ENCODE measurements around the gene RAF1. TPM values are rescaled to one million over a fixed set of nuclear protein-coding genes. Genes with fewer than 3 reads are reported as not detected.

Gene RAF1
- total and polyA plus RNA-seq, 4 donors = 41.4 to 182 (median 80.5) TPM

GRCh38 chr3:12568747-12569146, 95.2 kb downstream of the RAF1 start:
- H3K4me1 ChIP-seq (ENCODE audit: control insufficient read depth in 5 of 5, insufficient read depth in 5 of 5, low read length in 5 of 5) = peaks cover 0 to 3% (median 0%) of the 10 kb centered on the region in 5 donors
- no peak overlapping the region for H3K9ac ChIP-seq (ENCODE audit: insufficient read depth in 1 of 2, low read length in 2 of 2)
- peaks cover 22 to 35% (median 33%) of the 10 kb centered on the region in 4 donors for H3K36me3 ChIP-seq (ENCODE audit: control insufficient read depth in 4 of 4, insufficient read depth in 4 of 4, low read length in 4 of 4)
- DNase-seq (no peak), ATAC-seq (ENCODE audit: insufficient read depth, low FRiP score) (no peak)
- H3K27ac ChIP-seq (ENCODE audit: low read depth in 1 of 2, low read length in 1 of 2) = no peak overlapping the region
- H3K9me3 ChIP-seq (ENCODE audit: control insufficient read depth in 4 of 4, insufficient read depth in 3 of 4, low read length in 3 of 4) = no peaks in the 10 kb centered on the region
- H3K27me3 ChIP-seq (ENCODE audit: control insufficient read depth in 3 of 3, insufficient read depth in 3 of 3, low read length in 2 of 3) = no peaks in the 10 kb centered on the region
- H3K4me3 ChIP-seq = no peak overlapping the region
- 68 to 80% methylated on average over 3 of the region's 3 CpGs for WGBS, 2 donors
- TF ChIP-seq CTCF (IDR thresholded peaks at IDR 0.05; ENCODE audit: control extremely low read depth, extremely low read depth) = no peak

- ATAC-seq (ENCODE audit: insufficient read depth, low FRiP score) = no peak
- TF ChIP-seq CTCF (IDR thresholded peaks at IDR 0.05; ENCODE audit: control extremely low read depth, extremely low read depth) = no peak
- no peak overlapping the region for H3K4me3 ChIP-seq
These were observed 96.9 kb downstream of the RAF1 start for GRCh38 chr3:12566976-12567375.

GRCh38 chr3:12562451-12562850, 101.5 kb downstream of the RAF1 start:
- TF ChIP-seq CTCF (IDR thresholded peaks at IDR 0.05; ENCODE audit: control extremely low read depth, extremely low read depth) = no peak
- H3K36me3 ChIP-seq (ENCODE audit: control insufficient read depth in 4 of 4, insufficient read depth in 4 of 4, low read length in 4 of 4) = peaks cover 0 to 2% (median 0%) of the 10 kb centered on the region in 4 donors
- peaks cover 5 to 23% (median 12%) of the 10 kb centered on the region in 5 donors for H3K4me1 ChIP-seq (ENCODE audit: control insufficient read depth in 5 of 5, insufficient read depth in 5 of 5, low read length in 5 of 5)
- H3K4me3 ChIP-seq = no peak overlapping the region
- 77 to 86% methylated on average over 1 of the region's 1 CpG for WGBS, 2 donors
- no peak for ATAC-seq (ENCODE audit: insufficient read depth, low FRiP score)
- no peaks in the 10 kb centered on the region for H3K9me3 ChIP-seq (ENCODE audit: control insufficient read depth in 4 of 4, insufficient read depth in 3 of 4, low read length in 3 of 4)
- no peak for DNase-seq
- H3K27ac ChIP-seq (ENCODE audit: low read depth in 1 of 2, low read length in 1 of 2) = no peak overlapping the region
- H3K9ac ChIP-seq (ENCODE audit: insufficient read depth in 1 of 2, low read length in 2 of 2) = no peak overlapping the region
- no peaks in the 10 kb centered on the region for H3K27me3 ChIP-seq (ENCODE audit: control insufficient read depth in 3 of 3, insufficient read depth in 3 of 3, low read length in 2 of 3)

More at GRCh38 chr3:12566976-12567375, 96.9 kb downstream of the RAF1 start:
- H3K4me1 ChIP-seq (ENCODE audit: control insufficient read depth in 5 of 5, insufficient read depth in 5 of 5, low read length in 5 of 5) = peaks cover 0 to 3% (median 0%) of the 10 kb centered on the region in 5 donors
- H3K27me3 ChIP-seq (ENCODE audit: control insufficient read depth in 3 of 3, insufficient read depth in 3 of 3, low read length in 2 of 3) = no peaks in the 10 kb centered on the region
- no peaks in the 10 kb centered on the region for H3K9me3 ChIP-seq (ENCODE audit: control insufficient read depth in 4 of 4, insufficient read depth in 3 of 4, low read length in 3 of 4)
- H3K27ac ChIP-seq (ENCODE audit: low read depth in 1 of 2, low read length in 1 of 2) = no peak overlapping the region
- H3K36me3 ChIP-seq (ENCODE audit: control insufficient read depth in 4 of 4, insufficient read depth in 4 of 4, low read length in 4 of 4) = peaks cover 15 to 26% (median 21%) of the 10 kb centered on the region in 4 donors
- no peak overlapping the region for H3K9ac ChIP-seq (ENCODE audit: insufficient read depth in 1 of 2, low read length in 2 of 2)
- no peak for DNase-seq

GRCh38 chr3:12561397-12561796, 102.5 kb downstream of the RAF1 start:
- Histone ChIP-seq H3K36me3 (ENCODE audit: control insufficient read depth in 4 of 4, insufficient read depth in 4 of 4, low read length in 4 of 4) (peaks cover 0 to 2% (median 0%) of the 10 kb centered on the region in 4 donors), H3K27me3 (ENCODE audit: control insufficient read depth in 3 of 3, insufficient read depth in 3 of 3, low read length in 2 of 3) (no peaks in the 10 kb centered on the region), H3K4me3 (no peak overlapping the region), H3K27ac (ENCODE audit: low read depth in 1 of 2, low read length in 1 of 2) (peak overlapping the region in 1 of 2 donors; percentile 7), H3K9ac (ENCODE audit: insufficient read depth in 1 of 2, low read length in 2 of 2) (no peak overlapping the region), H3K4me1 (ENCODE audit: control insufficient read depth in 5 of 5, insufficient read depth in 5 of 5, low read length in 5 of 5) (peaks cover 5 to 24% (median 12%) of the 10 kb centered on the region in 5 donors), H3K9me3 (ENCODE audit: control insufficient read depth in 4 of 4, insufficient read depth in 3 of 4, low read length in 3 of 4) (no peaks in the 10 kb centered on the region)
- no peak for ATAC-seq (ENCODE audit: insufficient read depth, low FRiP score)
- no peak for DNase-seq
- no peak for TF ChIP-seq CTCF (IDR thresholded peaks at IDR 0.05; ENCODE audit: control extremely low read depth, extremely low read depth)
- WGBS, 2 donors = 84 to 85% methylated on average over 2 of the region's 2 CpGs
